GM19397 (cell line): Measurements from ENCODE around the gene SLC8A1.

Source experiments
- ATAC-seq: cut with Tn5 transposase; IDR thresholded peaks from one replicate; pipeline ENCODE4 v1.9.1; 2021; ENCODE audit warnings: mild to moderate bottlenecking, moderate library complexity; ENCODE audit not compliant: unreplicated experiment

The SLC8A1 gene

GRCh38 chr2:40248294-40248693 is 203.6 kb downstream of the SLC8A1 start:
- ATAC-seq = no peak

GRCh38 chr2:40244675-40245074 is 207.2 kb downstream of the SLC8A1 start:
- ATAC-seq = no peak

- ATAC-seq = no peak
These were observed 207.6 kb downstream of the SLC8A1 start for GRCh38 chr2:40244251-40244650.

- no peak for ATAC-seq
These were observed 208.2 kb downstream of the SLC8A1 start for GRCh38 chr2:40243581-40244187.

- no peak for ATAC-seq
These were observed 209.6 kb downstream of the SLC8A1 start for GRCh38 chr2:40242315-40242714.

- no peak for ATAC-seq
These were observed 211.8 kb downstream of the SLC8A1 start for GRCh38 chr2:40240070-40240469.

- ATAC-seq = no peak
These were observed 221.0 kb downstream of the SLC8A1 start for GRCh38 chr2:40230707-40231432.

GRCh38 chr2:40230186-40230585 is 221.7 kb downstream of the SLC8A1 start:
- no peak for ATAC-seq

- ATAC-seq = no peak
These were observed 223.6 kb downstream of the SLC8A1 start for GRCh38 chr2:40228310-40228709.

- no peak for ATAC-seq
These were observed 224.7 kb downstream of the SLC8A1 start for GRCh38 chr2:40227210-40227609.

- ATAC-seq = no peak
These were observed 225.3 kb downstream of the SLC8A1 start for GRCh38 chr2:40226637-40227036.

- ATAC-seq = no peak
These were observed 226.2 kb downstream of the SLC8A1 start for GRCh38 chr2:40225670-40226210.

- no peak for ATAC-seq
These were observed 227.6 kb downstream of the SLC8A1 start for GRCh38 chr2:40224318-40224717.

- ATAC-seq = no peak
These were observed 231.5 kb downstream of the SLC8A1 start for GRCh38 chr2:40220177-40220925.

- no peak for ATAC-seq
These were observed 232.7 kb downstream of the SLC8A1 start for GRCh38 chr2:40219141-40219540.

- no peak for ATAC-seq
These were observed 233.2 kb downstream of the SLC8A1 start for GRCh38 chr2:40218679-40219078.

- no peak for ATAC-seq
These were observed 238.3 kb downstream of the SLC8A1 start for GRCh38 chr2:40213619-40214018.

GRCh38 chr2:40213071-40213470 is 238.8 kb downstream of the SLC8A1 start:
- no peak for ATAC-seq

GRCh38 chr2:40210968-40211353 is 240.9 kb downstream of the SLC8A1 start:
- no peak for ATAC-seq

- no peak for ATAC-seq
These were observed 241.4 kb downstream of the SLC8A1 start for GRCh38 chr2:40210344-40210967.

- ATAC-seq = no peak
These were observed 242.1 kb downstream of the SLC8A1 start for GRCh38 chr2:40209761-40210160.
